Uterus (tissue), 2 donors: ENCODE results near the gene ARAP1.

Experiments used
- CTCF ChIP-seq, 4 experiments: fragments of 200-600 bp in 2 of 4; fragments of 450-650 bp in 2 of 4; sonication (generic) in 2 of 4; IDR thresholded peaks; one replicate each; pipeline ENCODE4 v1.5.1; 2016 to 2019; ENCODE audit warnings: antibody characterized with exemption in 4 of 4, mild to moderate bottlenecking in 2 of 4, moderate library complexity in 1 of 4
- POLR2A ChIP-seq, 2 donors: fragments of 450-650 bp; IDR thresholded peaks; one replicate each; pipeline ENCODE4 v1.6.1; 2016; ENCODE audit warnings: antibody characterized with exemption in 2 of 2, mild to moderate bottlenecking in 1 of 2, moderate library complexity in 1 of 2

- TF ChIP-seq CTCF (IDR thresholded peaks at IDR 0.05) (no peak), POLR2A (IDR thresholded peaks at IDR 0.05) (no peak)
Measured at GRCh38 chr11:72744474-72744873, 7.7 kb downstream of the ARAP1 start.
